ENCODE measurements around the gene CACNA1F.

DNA sequence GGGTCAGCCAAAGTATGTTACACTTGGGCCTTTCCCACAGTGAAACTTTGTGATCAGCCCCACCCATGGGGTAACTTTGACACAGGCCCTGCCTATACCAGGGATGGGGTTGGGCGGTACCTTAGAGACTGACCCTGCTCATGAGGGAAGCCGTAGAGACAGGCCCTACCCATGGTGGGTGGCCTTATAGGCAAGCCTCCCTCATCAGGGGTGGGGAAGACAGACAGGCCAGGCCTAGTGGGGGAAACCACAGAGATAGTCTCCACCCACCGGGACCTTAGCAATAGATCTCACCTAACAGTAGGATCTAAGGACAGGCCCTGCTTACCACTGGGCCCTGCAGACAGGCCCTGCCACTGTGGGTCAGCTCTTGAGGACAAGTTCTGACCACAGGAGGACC is 54.6 kb downstream of the CACNA1F start:
- TF ChIP-seq ZFX (IDR thresholded peaks at IDR 0.05): no peak
- TF ChIP-seq, protein P1, sequence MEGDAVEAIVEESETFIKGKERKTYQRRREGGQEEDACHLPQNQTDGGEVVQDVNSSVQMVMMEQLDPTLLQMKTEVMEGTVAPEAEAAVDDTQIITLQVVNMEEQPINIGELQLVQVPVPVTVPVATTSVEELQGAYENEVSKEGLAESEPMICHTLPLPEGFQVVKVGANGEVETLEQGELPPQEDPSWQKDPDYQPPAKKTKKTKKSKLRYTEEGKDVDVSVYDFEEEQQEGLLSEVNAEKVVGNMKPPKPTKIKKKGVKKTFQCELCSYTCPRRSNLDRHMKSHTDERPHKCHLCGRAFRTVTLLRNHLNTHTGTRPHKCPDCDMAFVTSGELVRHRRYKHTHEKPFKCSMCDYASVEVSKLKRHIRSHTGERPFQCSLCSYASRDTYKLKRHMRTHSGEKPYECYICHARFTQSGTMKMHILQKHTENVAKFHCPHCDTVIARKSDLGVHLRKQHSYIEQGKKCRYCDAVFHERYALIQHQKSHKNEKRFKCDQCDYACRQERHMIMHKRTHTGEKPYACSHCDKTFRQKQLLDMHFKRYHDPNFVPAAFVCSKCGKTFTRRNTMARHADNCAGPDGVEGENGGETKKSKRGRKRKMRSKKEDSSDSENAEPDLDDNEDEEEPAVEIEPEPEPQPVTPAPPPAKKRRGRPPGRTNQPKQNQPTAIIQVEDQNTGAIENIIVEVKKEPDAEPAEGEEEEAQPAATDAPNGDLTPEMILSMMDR (conservative IDR thresholded peaks at IDR 0.05): no peak
